T-helper 2 cell (primary cell): ENCODE measurements around the gene ISG15.
A peak's percentile ranks its signal among the peaks of the same experiment; 100 is the strongest.
"Not testable (repeated sequence)": the region's sequence is repeated elsewhere in the genome, so short reads cannot be mapped to it uniquely, and the experiment has no call there.

ENCODE experiments used
- DNase-seq, 5 experiments: peaks; one replicate each; pipeline versions ENCODE4 v3.0.0 to v3.0.0-alpha.2; 2012 to 2022

The ISG15 gene

GRCh38 chr1:975896-976683 is 37.2 kb upstream of the ISG15 start:
- peak in 4 of 5 experiments; percentile 28 to 69 (median 50) for DNase-seq

GRCh38 chr1:976791-977190 is 36.5 kb upstream of the ISG15 start:
- DNase-seq, result not testable (repeated sequence)

- no peak for DNase-seq
Measured at GRCh38 chr1:978069-978834, 35.0 kb upstream of the ISG15 start.

GRCh38 chr1:978835-979743 is 34.2 kb upstream of the ISG15 start:
- no peak for DNase-seq

- no peak for DNase-seq
Measured at GRCh38 chr1:979744-980072, 33.6 kb upstream of the ISG15 start.

- no peak for DNase-seq
Measured at GRCh38 chr1:980137-980571, 33.1 kb upstream of the ISG15 start.

GRCh38 chr1:980602-981395 is 32.5 kb upstream of the ISG15 start:
- no peak for DNase-seq

GRCh38 chr1:981491-981954 is 31.8 kb upstream of the ISG15 start:
- DNase-seq, result no peak

GRCh38 chr1:981955-982558 is 31.2 kb upstream of the ISG15 start, which contains the start of gene PERM1:
Gene PERM1, minus strand, starts transcription at chr1:982093. Its CDS starts 1,064 bp downstream, at chr1:981029.
- no peak for DNase-seq

- DNase-seq, result no peak
Measured at GRCh38 chr1:982765-983436, 30.4 kb upstream of the ISG15 start.

- DNase-seq, result peak in 3 of 5 experiments; percentile 42 to 53 (median 47)
Measured at GRCh38 chr1:983798-984475, 29.4 kb upstream of the ISG15 start.

- DNase-seq, result no peak
Measured at GRCh38 chr1:984476-984814, 28.9 kb upstream of the ISG15 start.

- DNase-seq, result no peak
Measured at GRCh38 chr1:985126-985525, 28.2 kb upstream of the ISG15 start.

GRCh38 chr1:988061-988460 is 25.2 kb upstream of the ISG15 start:
- DNase-seq, result not testable (repeated sequence)

GRCh38 chr1:991275-991674 is 22.0 kb upstream of the ISG15 start:
- not testable (repeated sequence) for DNase-seq

GRCh38 chr1:991895-992294 is 21.4 kb upstream of the ISG15 start:
- DNase-seq, result no peak

- DNase-seq, result peak in 1 of 5 experiments; percentile 30
Measured at GRCh38 chr1:992362-992761, 20.9 kb upstream of the ISG15 start.

GRCh38 chr1:993379-993995 is 19.8 kb upstream of the ISG15 start:
- no peak for DNase-seq

- not testable (repeated sequence) for DNase-seq
Measured at GRCh38 chr1:994546-994945, 18.8 kb upstream of the ISG15 start.
